GM06990 (cell line): ENCODE data around the gene SZT2.

Source experiments
- DNase-seq: peaks from one replicate; pipeline ENCODE4 v3.0.0-alpha.2; 2011; ENCODE audit not compliant: insufficient read length; ENCODE audit errors: extremely low read depth
- H3K27me3 ChIP-seq: replicated peaks from 2 replicates; pipeline ENCODE4 v1.6.0; 2011; ENCODE audit warnings: low read length; ENCODE audit not compliant: control insufficient read depth, insufficient read depth
- H3K36me3 ChIP-seq: 2 replicates; pipeline ENCODE4 v1.5.1; 2011; ENCODE audit warnings: low read length; ENCODE audit not compliant: control insufficient read depth, insufficient read depth
- H3K4me3 ChIP-seq: replicated peaks from 2 replicates; pipeline ENCODE4 v1.5.1; 2011; ENCODE audit warnings: low read depth, mild to moderate bottlenecking, control low read depth, low read length
- TF ChIP-seq, protein P1 (sequence below): IDR thresholded peaks from 2 replicates; pipeline ENCODE4 v1.5.1; 2011; ENCODE audit warnings: low read length, control low read depth, mild to moderate bottlenecking, inconsistent platforms; ENCODE audit not compliant: insufficient read depth, poor library complexity, severe bottlenecking

Gene SZT2

DNA sequence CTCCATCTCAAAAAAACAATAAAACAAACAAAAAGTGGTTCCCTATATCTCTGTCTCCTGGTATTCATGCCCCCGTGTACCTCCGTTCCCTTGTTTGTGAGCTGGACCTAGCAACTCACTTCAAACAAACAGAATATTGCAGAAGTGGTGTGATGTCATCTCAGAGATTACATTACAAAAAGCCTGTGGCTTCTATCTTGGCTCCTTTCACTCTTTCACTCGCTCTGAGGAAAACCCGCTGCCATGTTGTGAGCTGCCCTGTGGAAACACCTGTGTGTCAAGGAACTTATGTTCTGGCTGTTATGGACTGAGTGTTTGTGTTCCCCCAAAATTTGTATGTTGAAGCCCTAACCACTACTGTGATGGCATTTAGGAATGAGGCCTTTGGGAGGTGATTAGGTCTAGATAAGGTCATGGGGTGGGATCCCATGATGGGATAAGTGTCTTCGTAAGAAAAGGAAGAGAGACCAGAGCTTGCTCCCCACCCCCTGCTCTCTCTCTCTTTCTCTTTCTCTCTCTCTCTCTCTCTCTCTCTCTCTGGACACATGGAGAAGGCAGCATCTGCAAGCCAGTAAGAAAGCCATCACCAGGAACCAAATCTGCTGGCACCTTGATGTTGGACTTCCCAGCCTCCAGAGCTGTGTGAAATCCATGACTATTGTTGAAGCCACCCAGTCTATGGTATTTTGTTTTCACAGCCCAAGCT, 71.4 kb downstream of the SZT2 start:
- H3K4me3 ChIP-seq: no peak overlapping the region
- H3K36me3 ChIP-seq: no peaks in the 10 kb centered on the region
- no peak for DNase-seq
- TF ChIP-seq, protein P1, sequence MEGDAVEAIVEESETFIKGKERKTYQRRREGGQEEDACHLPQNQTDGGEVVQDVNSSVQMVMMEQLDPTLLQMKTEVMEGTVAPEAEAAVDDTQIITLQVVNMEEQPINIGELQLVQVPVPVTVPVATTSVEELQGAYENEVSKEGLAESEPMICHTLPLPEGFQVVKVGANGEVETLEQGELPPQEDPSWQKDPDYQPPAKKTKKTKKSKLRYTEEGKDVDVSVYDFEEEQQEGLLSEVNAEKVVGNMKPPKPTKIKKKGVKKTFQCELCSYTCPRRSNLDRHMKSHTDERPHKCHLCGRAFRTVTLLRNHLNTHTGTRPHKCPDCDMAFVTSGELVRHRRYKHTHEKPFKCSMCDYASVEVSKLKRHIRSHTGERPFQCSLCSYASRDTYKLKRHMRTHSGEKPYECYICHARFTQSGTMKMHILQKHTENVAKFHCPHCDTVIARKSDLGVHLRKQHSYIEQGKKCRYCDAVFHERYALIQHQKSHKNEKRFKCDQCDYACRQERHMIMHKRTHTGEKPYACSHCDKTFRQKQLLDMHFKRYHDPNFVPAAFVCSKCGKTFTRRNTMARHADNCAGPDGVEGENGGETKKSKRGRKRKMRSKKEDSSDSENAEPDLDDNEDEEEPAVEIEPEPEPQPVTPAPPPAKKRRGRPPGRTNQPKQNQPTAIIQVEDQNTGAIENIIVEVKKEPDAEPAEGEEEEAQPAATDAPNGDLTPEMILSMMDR: no peak
- H3K27me3 ChIP-seq: no peaks in the 10 kb centered on the region

DNA sequence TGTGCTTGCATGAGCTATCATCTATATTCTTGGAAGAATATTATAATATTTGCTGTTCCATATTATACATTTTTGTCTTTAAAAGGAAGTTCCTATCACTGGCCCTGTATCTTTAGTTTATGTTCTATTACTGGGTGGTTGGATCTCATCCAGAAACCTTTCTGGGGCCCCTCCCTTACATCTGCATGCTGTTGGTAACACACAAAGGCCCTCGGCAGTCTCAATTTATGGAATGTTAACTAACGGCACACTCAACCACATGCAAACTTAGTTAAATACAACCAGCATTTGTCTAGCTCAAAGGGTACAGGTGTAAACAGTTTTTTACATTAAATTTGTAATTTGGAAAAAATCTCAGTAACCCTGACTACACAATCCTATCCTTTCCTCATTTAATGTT, 73.8 kb downstream of the SZT2 start:
- no peak overlapping the region for H3K4me3 ChIP-seq
- DNase-seq: no peak
- H3K36me3 ChIP-seq: no peaks in the 10 kb centered on the region
- TF ChIP-seq, protein P1: no peak
- no peaks in the 10 kb centered on the region for H3K27me3 ChIP-seq

DNA sequence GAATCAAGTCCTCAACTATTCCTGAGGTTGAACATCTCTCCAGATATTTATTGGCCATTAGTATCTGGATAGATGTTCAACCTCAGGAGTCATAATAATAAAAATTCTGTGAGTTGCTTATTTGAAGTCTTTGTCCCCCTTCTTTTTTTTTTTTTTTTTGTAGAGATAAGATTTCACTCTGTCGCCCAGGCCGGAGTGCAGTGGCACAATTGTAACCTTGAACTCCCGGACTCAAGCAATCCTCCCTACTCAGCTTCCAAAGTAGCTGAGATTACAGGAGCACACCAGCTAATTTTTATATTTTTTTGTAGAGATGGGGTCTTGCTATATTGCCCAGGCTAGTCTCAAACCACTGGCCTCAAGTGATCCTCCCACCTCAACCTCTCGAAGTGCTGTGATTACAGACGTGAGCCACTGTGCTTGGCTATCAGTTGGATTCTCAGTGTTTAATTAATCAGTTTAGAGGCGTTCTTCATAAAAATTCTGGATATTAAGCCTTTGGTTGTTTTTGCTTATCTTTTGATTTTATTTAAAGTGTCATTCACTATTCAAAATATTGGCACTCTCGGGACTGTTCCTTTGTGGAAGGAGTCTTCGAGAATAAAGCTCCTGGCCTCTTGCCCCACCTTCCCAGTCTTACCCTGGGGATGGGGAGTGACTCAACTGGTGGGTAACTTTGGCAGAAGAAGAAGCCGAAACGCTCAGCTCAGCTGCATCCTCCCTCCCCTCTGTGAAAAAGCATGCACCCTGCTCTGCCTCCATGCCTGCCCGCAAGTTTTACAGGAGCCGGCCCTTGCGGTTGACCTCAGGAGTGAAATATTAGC, 75.2 kb downstream of the SZT2 start:
- DNase-seq: no peak
- Histone ChIP-seq H3K36me3 (no peaks in the 10 kb centered on the region), H3K27me3 (no peaks in the 10 kb centered on the region), H3K4me3 (no peak overlapping the region)
- TF ChIP-seq, protein P1: no peak

DNA sequence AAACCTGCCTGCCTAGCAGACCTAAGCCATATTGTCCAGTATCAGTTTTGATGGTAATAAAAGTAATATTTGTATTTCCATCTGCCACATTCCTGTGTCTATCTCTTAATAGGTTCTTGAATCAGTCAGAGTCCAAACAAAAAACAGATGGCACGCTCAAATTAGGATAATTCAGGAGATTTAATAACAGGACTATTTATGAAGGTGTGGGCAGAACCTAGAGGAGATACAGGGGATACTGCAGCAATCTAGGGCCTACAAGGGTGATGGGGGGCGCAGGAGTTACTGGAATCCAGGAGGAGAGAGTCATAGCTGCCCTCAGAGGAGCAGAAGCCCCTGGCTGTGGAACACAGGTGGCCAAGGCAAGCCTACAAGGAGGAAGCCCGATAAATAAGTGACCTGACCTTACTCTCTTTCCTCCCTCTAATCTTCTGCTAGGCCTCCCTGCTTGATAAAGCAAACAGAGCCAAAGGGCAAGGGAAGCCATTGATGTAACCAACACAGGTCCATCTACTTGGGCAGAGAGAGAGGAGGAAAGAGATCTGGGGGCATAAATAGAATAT, 75.9 kb downstream of the SZT2 start:
- TF ChIP-seq, protein P1: no peak
- H3K36me3 ChIP-seq: no peaks in the 10 kb centered on the region
- DNase-seq: no peak
- no peaks in the 10 kb centered on the region for H3K27me3 ChIP-seq
- no peak overlapping the region for H3K4me3 ChIP-seq

DNA sequence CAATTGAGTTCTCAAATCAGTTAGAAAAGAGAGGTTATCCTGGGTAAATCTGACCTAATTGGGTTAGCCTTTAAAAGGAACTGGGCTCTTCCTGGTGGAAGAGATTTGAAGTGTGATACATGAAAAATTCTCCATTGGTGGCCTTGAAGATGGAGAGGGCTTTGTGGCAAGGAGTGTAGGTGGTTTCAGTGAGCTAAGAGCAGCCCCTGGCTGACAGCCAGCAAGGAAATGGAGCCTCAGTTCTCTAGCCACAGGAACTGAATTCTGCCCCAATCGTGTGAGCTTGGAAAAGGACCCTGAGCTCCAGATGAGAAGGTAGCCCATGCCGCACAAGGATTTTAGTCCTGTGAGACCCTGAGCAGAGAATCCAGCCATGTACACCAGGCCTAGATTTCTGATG, 76.7 kb downstream of the SZT2 start:
- DNase-seq: no peak
- Histone ChIP-seq H3K4me3 (no peak overlapping the region), H3K27me3 (no peaks in the 10 kb centered on the region), H3K36me3 (no peaks in the 10 kb centered on the region)
- TF ChIP-seq, protein P1: no peak
